ENCODE data around the gene ZNF143.

DNA sequence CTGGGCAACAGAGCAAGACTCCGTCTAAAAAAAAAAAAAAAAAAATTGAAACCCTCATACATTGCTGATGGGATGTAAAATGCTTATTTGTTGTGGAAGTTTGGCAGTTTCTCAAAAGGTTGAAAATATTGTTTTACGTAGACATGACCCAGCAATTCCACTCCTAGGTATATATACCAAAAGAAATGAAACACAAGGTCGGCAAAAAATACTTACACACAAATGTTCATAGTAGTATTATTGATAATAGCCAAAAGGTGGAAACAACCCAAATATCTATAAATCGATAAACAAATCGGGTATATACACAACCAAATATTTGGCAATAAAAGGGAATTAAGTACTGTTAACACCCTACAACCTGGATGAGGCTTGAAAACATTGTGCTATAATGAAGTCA is 5.1 kb upstream of the ZNF143 start:
- TF ChIP-seq TAF1 (IDR thresholded peaks at IDR 0.05; ENCODE audit: borderline replicate concordance, low read depth, low read length): no peak
- TF ChIP-seq POLR2A (IDR thresholded peaks at IDR 0.05; ENCODE audit: low read depth, low read length): no peak

All from GM12892 (cell line).